Measurements from ENCODE around the gene SYF2. TPM values are rescaled to one million over a fixed set of nuclear protein-coding genes. Genes with fewer than 3 reads are reported as not detected.
A peak's percentile ranks its signal among the peaks of the same experiment; 100 is the strongest.
"Not testable (repeated sequence)": the region's sequence is repeated elsewhere in the genome, so short reads cannot be mapped to it uniquely, and the experiment has no call there.

SYF2 gene
- 29.8 and 31.0 TPM in 2 replicates for total RNA-seq (2014; rRNA removed)
- Bru-seq, nascent RNA: percentile 89 among the genes with signal in this experiment
- BruChase-seq, experiment 1, labeled RNA remaining after a 6-hour chase: percentile 93 among the genes with signal in this experiment
- percentile 91 among the genes with signal in this experiment for BruChase-seq, experiment 2, labeled RNA remaining after a 2-hour chase
- long read RNA-seq, transcript SYF2-201 (7 exons, 1,345 nt): major isoform, 57 of 108 reads
- long read RNA-seq, transcript SYF2-203 (2 exons, 438 nt): minor isoform, 12 of 108 reads
- long read RNA-seq, partial matches to known transcripts: 20 of 108 reads
- long read RNA-seq, other reads (novel, unspliced or antisense): 18 of 108 reads

GRCh38 chr1:25232027-25232865 lies at the start of gene SYF2:
SYF2 (minus strand) TSS chr1:25232502; CDS start chr1:25232467, 35 bp downstream.
- BruUV-seq (replicated peaks): TSS peak; percentile 80

DNA sequence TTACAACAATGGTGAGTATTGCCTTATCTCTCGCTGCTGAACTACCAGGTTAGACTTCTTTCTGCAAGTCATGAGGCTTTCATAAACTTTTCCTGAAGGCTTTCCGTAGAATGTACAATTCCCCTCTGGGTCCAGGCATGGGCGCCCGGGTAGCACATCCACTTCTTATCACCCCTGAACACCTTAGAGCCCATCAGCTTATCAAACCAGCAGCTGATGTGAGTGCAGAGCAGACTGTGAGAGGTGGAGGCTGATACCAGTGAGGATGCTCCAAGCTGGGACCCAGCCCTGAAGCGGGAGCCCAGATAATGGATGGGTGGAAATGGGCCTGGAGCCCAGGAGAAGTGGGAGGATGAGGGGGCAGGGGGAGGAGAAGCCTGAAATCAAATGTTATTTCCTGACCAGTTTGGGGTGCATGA lies 47.4 kb upstream of the SYF2 start:
- H3K9ac ChIP-seq (ENCODE audit: low read length); H3K9me2 ChIP-seq (replicated peaks; ENCODE audit: low read length); H3K27ac ChIP-seq (ENCODE audit: low read length); POLR2A ChIA-PET (ENCODE audit: unreplicated experiment); H3K79me2 ChIP-seq (ENCODE audit: low read length); H3F3A ChIP-seq (ENCODE audit: low read length, unreplicated experiment); CTCF ChIA-PET; H4K20me1 ChIP-seq (ENCODE audit: low read length); H3K4me1 ChIP-seq (ENCODE audit: insufficient read depth, low read length); BruUV-seq (replicated peaks); DNase-seq; H3K9me3 ChIP-seq (ENCODE audit: low read length); H3K4me3 ChIP-seq (ENCODE audit: low read length); H3K4me2 ChIP-seq (ENCODE audit: low read length); H2AFZ ChIP-seq (ENCODE audit: low read length); H3K27me3 ChIP-seq (ENCODE audit: low read length); ATAC-seq; H3K36me3 ChIP-seq (ENCODE audit: low read depth, low read length): not testable (repeated sequence)
- intact Hi-C loops (cut with micrococcal nuclease): loop anchor here (10.0 kb wide), 1 partner anchor 135 kb away; no protein-coding TSS in a partner anchor

More at GRCh38 chr1:25232027-25232865, at the start of gene SYF2:
- Histone ChIP-seq H4K20me1 (ENCODE audit: low read length) (no peaks in the 10 kb centered on the region), H3K9ac (ENCODE audit: low read length) (peak within 1 kb of the TSS; percentile 88), H3K27ac (ENCODE audit: low read length) (peak within 1 kb of the TSS; percentile 72), H3K27me3 (ENCODE audit: low read length) (no peaks in the 10 kb centered on the region), H3K9me3 (ENCODE audit: low read length) (no peaks in the 10 kb centered on the region), H3K4me1 (ENCODE audit: insufficient read depth, low read length) (peaks cover 21% of the 10 kb centered on the region), H3K79me2 (ENCODE audit: low read length) (peaks cover 42% of the 10 kb centered on the region), H2AFZ (ENCODE audit: low read length) (peak within 1 kb of the TSS; percentile 74), H3K4me3 (ENCODE audit: low read length) (peak within 1 kb of the TSS; percentile 91), H3F3A (ENCODE audit: low read length, unreplicated experiment) (no peaks in the 10 kb centered on the region), H3K9me2 (replicated peaks; ENCODE audit: low read length) (no peaks in the 10 kb centered on the region), H3K4me2 (ENCODE audit: low read length) (peak within 1 kb of the TSS; percentile 97), H3K36me3 (ENCODE audit: low read depth, low read length) (peaks cover 16% of the 10 kb centered on the region)
- ATAC-seq (peak; percentile 93), DNase-seq (peak; percentile 84)
- CTCF ChIA-PET: no interaction called here
- POLR2A ChIA-PET (ENCODE audit: unreplicated experiment): interaction anchor here (0.6 kb wide), 3 partner anchors 9 to 937 kb away, joined by 4 to 5 read pairs (median 4); no protein-coding TSS in a partner anchor
- TF ChIP-seq EZH2phosphoT487 (IDR thresholded peaks at IDR 0.05; ENCODE audit: borderline replicate concordance, low read length): no peak
- TF ChIP-seq CTCF (conservative IDR thresholded peaks at IDR 0.05; ENCODE audit: low read depth, low read length): no peak
- no peak for TF ChIP-seq EZH2 (IDR thresholded peaks at IDR 0.05; ENCODE audit: low read length, unreplicated experiment)
- intact Hi-C loops (cut with micrococcal nuclease): no loop called here

GRCh38 chr1:25278790-25279189 lies 46.5 kb upstream of the SYF2 start:
- H3K27ac ChIP-seq (ENCODE audit: low read length); H2AFZ ChIP-seq (ENCODE audit: low read length); POLR2A ChIA-PET (ENCODE audit: unreplicated experiment); BruUV-seq (replicated peaks); H3K36me3 ChIP-seq (ENCODE audit: low read depth, low read length); H3K27me3 ChIP-seq (ENCODE audit: low read length); H3K79me2 ChIP-seq (ENCODE audit: low read length); H3K4me1 ChIP-seq (ENCODE audit: insufficient read depth, low read length); H3F3A ChIP-seq (ENCODE audit: low read length, unreplicated experiment); H3K9me3 ChIP-seq (ENCODE audit: low read length); H4K20me1 ChIP-seq (ENCODE audit: low read length); intact Hi-C loops (cut with micrococcal nuclease); H3K4me3 ChIP-seq (ENCODE audit: low read length); H3K4me2 ChIP-seq (ENCODE audit: low read length); CTCF ChIA-PET; H3K9ac ChIP-seq (ENCODE audit: low read length); H3K9me2 ChIP-seq (replicated peaks; ENCODE audit: low read length); ATAC-seq; DNase-seq: not testable (repeated sequence)

- CTCF ChIA-PET; H2AFZ ChIP-seq (ENCODE audit: low read length); H3K9ac ChIP-seq (ENCODE audit: low read length); intact Hi-C loops (cut with micrococcal nuclease); H4K20me1 ChIP-seq (ENCODE audit: low read length); DNase-seq; H3K4me3 ChIP-seq (ENCODE audit: low read length); BruUV-seq (replicated peaks); H3K27ac ChIP-seq (ENCODE audit: low read length); H3F3A ChIP-seq (ENCODE audit: low read length, unreplicated experiment); H3K9me2 ChIP-seq (replicated peaks; ENCODE audit: low read length); ATAC-seq; H3K9me3 ChIP-seq (ENCODE audit: low read length); H3K4me2 ChIP-seq (ENCODE audit: low read length); H3K4me1 ChIP-seq (ENCODE audit: insufficient read depth, low read length); POLR2A ChIA-PET (ENCODE audit: unreplicated experiment); H3K27me3 ChIP-seq (ENCODE audit: low read length); H3K36me3 ChIP-seq (ENCODE audit: low read depth, low read length); H3K79me2 ChIP-seq (ENCODE audit: low read length): not testable (repeated sequence)
Observed at GRCh38 chr1:25278358-25278757, 46.1 kb upstream of the SYF2 start.

DNA sequence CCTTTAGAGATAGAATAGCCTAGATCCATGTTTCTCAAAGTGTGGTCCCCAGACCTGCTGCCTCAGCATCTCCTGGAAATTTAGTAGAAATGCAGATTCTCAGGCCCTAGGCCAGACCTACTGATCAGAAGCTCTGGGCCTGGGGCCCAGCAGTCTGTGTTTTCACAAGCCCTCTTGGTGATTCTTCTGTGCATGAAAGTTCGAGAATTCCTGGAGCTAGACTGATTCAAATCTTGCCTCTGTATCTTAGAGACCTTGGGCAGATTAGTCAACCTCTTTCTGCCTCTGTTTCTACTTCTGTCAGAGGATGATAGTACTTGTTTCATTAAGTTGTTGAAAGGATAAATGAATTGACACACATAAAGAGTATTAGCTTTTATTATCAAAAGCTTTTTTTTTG lies 45.0 kb upstream of the SYF2 start:
- BruUV-seq (replicated peaks); CTCF ChIA-PET: not testable (repeated sequence)

More for the DNA sequence above, 45.0 kb upstream of the SYF2 start:
- H3F3A ChIP-seq (ENCODE audit: low read length, unreplicated experiment); H3K9me3 ChIP-seq (ENCODE audit: low read length); H3K36me3 ChIP-seq (ENCODE audit: low read depth, low read length); ATAC-seq; POLR2A ChIA-PET (ENCODE audit: unreplicated experiment); H3K4me2 ChIP-seq (ENCODE audit: low read length); H3K79me2 ChIP-seq (ENCODE audit: low read length); H2AFZ ChIP-seq (ENCODE audit: low read length); H3K4me1 ChIP-seq (ENCODE audit: insufficient read depth, low read length); H3K27ac ChIP-seq (ENCODE audit: low read length); H4K20me1 ChIP-seq (ENCODE audit: low read length); DNase-seq; H3K27me3 ChIP-seq (ENCODE audit: low read length); intact Hi-C loops (cut with micrococcal nuclease); H3K9ac ChIP-seq (ENCODE audit: low read length); H3K4me3 ChIP-seq (ENCODE audit: low read length); H3K9me2 ChIP-seq (replicated peaks; ENCODE audit: low read length): not testable (repeated sequence)
